HuH-7 (cell line): ENCODE results near the gene SRSF1.
"Not testable (repeated sequence)": the region's sequence is repeated elsewhere in the genome, so short reads cannot be mapped to it uniquely, and the experiment has no call there.

ENCODE experiments used
- DNase-seq: peaks from one replicate; pipeline ENCODE4 v3.0.0; 2011; ENCODE audit warnings: low spot score

Gene SRSF1

GRCh38 chr17:58006924-58007780, at the start of gene SRSF1:
Gene SRSF1 (minus strand): TSS chr17:58007246. CDS start chr17:58007137, 109 bp downstream.
- peak; percentile 92 for DNase-seq

GRCh38 chr17:58056476-58056875, 49.4 kb upstream of the SRSF1 start:
- DNase-seq, result no peak

GRCh38 chr17:58054641-58055040, 47.6 kb upstream of the SRSF1 start:
- no peak for DNase-seq

- DNase-seq, result no peak
Observed at GRCh38 chr17:58052945-58053715, 46.1 kb upstream of the SRSF1 start.

GRCh38 chr17:58052407-58052806, 45.4 kb upstream of the SRSF1 start:
- no peak for DNase-seq

GRCh38 chr17:58051468-58051867, 44.4 kb upstream of the SRSF1 start:
- no peak for DNase-seq

- DNase-seq, result no peak
Observed at GRCh38 chr17:58050966-58051365, 43.9 kb upstream of the SRSF1 start.

- DNase-seq, result no peak
Observed at GRCh38 chr17:58049533-58049932, 42.5 kb upstream of the SRSF1 start.

- no peak for DNase-seq
Observed at GRCh38 chr17:58047376-58048150, 40.5 kb upstream of the SRSF1 start.

- no peak for DNase-seq
Observed at GRCh38 chr17:58046239-58047094, 39.4 kb upstream of the SRSF1 start.

- not testable (repeated sequence) for DNase-seq
Observed at GRCh38 chr17:58044256-58044655, 37.2 kb upstream of the SRSF1 start.

GRCh38 chr17:58043221-58044181, 36.5 kb upstream of the SRSF1 start:
- no peak for DNase-seq

GRCh38 chr17:58041161-58041560, 34.1 kb upstream of the SRSF1 start:
- DNase-seq, result no peak

- DNase-seq, result no peak
Observed at GRCh38 chr17:58040386-58040785, 33.3 kb upstream of the SRSF1 start.

- DNase-seq, result no peak
Observed at GRCh38 chr17:58039975-58040374, 32.9 kb upstream of the SRSF1 start.

GRCh38 chr17:58032691-58033415, 25.8 kb upstream of the SRSF1 start:
- no peak for DNase-seq

- DNase-seq, result no peak
Observed at GRCh38 chr17:58028578-58028977, 21.5 kb upstream of the SRSF1 start.

- no peak for DNase-seq
Observed at GRCh38 chr17:58020401-58020800, 13.4 kb upstream of the SRSF1 start.

GRCh38 chr17:58019521-58019920, 12.5 kb upstream of the SRSF1 start:
- no peak for DNase-seq

- no peak for DNase-seq
Observed at GRCh38 chr17:58019039-58019438, 12.0 kb upstream of the SRSF1 start.
